SU-DHL-6 (cell line): Measurements from ENCODE around the gene GLIPR2.

Experiments
- EZH2phosphoT487 ChIP-seq: fragments of 200-600 bp; sonication (generic), shearing (Covaris generic); conservative IDR thresholded peaks from 2 replicates; pipeline ENCODE4 v1.6.1; 2018; ENCODE audit warnings: mild to moderate bottlenecking, antibody characterized with exemption, low read length, moderate library complexity, mixed read lengths
- TF ChIP-seq, protein P1 (sequence below): fragments of 200-600 bp; sonication (generic); IDR thresholded peaks from one replicate; pipeline ENCODE4 v1.5.1; 2017; ENCODE audit warnings: antibody characterized with exemption, mild to moderate bottlenecking, low read length, moderate library complexity; ENCODE audit not compliant: insufficient read depth, poor library complexity, severe bottlenecking

DNA sequence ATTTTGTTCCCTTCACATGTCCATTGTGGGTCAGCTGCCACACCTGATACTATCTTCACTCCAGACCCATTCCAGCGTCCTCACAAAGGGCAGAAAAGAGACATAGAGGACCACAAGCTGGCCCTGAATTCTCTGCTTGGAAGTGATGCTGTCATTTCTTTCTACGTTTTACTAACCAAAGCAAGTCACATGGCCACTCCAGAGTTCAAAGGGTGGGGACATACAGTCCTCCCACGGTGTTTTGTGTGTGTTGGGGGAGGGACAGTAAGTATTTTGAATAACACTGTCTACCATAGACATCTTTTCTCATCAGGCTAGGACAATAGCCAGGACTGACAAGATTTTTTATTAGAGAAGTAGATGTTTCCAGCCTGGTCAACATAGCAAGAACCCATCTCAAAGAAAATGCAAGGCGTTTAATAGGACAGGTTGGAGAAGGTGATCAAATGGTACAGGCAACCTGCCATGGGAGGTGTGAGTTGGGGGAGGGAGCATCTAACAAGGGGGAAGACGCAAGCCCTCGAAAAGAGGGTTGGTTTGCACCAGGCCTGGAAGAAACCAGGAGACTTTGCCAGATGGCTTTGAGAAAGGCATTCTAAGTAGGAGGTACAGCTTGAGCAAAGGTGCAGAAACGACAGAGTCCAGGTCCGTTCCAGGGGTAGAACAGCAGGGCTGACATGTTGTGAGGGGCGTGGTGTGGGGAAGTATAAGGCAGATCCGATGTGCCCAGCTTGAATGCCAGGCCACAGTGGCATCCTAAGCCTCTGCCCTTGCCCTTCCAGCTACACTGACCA lies 11.3 kb upstream of the GLIPR2 start:
- TF ChIP-seq, protein P1, sequence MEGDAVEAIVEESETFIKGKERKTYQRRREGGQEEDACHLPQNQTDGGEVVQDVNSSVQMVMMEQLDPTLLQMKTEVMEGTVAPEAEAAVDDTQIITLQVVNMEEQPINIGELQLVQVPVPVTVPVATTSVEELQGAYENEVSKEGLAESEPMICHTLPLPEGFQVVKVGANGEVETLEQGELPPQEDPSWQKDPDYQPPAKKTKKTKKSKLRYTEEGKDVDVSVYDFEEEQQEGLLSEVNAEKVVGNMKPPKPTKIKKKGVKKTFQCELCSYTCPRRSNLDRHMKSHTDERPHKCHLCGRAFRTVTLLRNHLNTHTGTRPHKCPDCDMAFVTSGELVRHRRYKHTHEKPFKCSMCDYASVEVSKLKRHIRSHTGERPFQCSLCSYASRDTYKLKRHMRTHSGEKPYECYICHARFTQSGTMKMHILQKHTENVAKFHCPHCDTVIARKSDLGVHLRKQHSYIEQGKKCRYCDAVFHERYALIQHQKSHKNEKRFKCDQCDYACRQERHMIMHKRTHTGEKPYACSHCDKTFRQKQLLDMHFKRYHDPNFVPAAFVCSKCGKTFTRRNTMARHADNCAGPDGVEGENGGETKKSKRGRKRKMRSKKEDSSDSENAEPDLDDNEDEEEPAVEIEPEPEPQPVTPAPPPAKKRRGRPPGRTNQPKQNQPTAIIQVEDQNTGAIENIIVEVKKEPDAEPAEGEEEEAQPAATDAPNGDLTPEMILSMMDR = no peak
- TF ChIP-seq EZH2phosphoT487 = no peak
